OCI-LY1 (cell line): ENCODE data around the gene ZBTB16.

ENCODE experiments used
- H2AFZ ChIP-seq: fragments of 200-600 bp; sonication (generic), shearing (Covaris generic); 2 replicates; pipeline ENCODE4 v1.6.0; 2014; ENCODE audit warnings: antibody characterized with exemption, mild to moderate bottlenecking, low read length
- H3F3A ChIP-seq: fragments of 200-600 bp; sonication (generic), shearing (Covaris generic); 2 replicates; pipeline ENCODE4 v1.6.0; 2014; ENCODE audit warnings: mild to moderate bottlenecking, antibody characterized with exemption, low read length, moderate library complexity; ENCODE audit not compliant: insufficient read depth
- H3K27ac ChIP-seq: fragments of 200-600 bp; sonication (generic); 2 replicates; pipeline ENCODE4 v1.5.1; 2014; ENCODE audit warnings: low read length, mixed run types, mild to moderate bottlenecking, low read depth; ENCODE audit not compliant: poor library complexity, severe bottlenecking
- H3K27me3 ChIP-seq: fragments of 200-600 bp; sonication (generic); 2 replicates; pipeline ENCODE4 v1.6.0; 2014; ENCODE audit warnings: antibody characterized with exemption, mild to moderate bottlenecking, low read length, moderate library complexity; ENCODE audit not compliant: insufficient read depth
- H3K36me3 ChIP-seq: fragments of 200-600 bp; sonication (generic); 2 replicates; pipeline ENCODE4 v1.6.1; 2014; ENCODE audit warnings: mild to moderate bottlenecking, antibody characterized with exemption, low read length, moderate library complexity, mixed read lengths; ENCODE audit not compliant: insufficient read depth
- H3K4me1 ChIP-seq: fragments of 200-600 bp; sonication (generic); 2 replicates; pipeline ENCODE4 v1.5.1; 2014; ENCODE audit warnings: mild to moderate bottlenecking, low read length, moderate library complexity; ENCODE audit not compliant: insufficient read depth, severe bottlenecking
- H3K4me2 ChIP-seq: fragments of 200-600 bp; sonication (generic), shearing (Covaris generic); 2 replicates; pipeline ENCODE4 v1.6.1; 2014; ENCODE audit warnings: low read length
- H3K4me3 ChIP-seq: fragments of 200-600 bp; sonication (generic); 2 replicates; pipeline ENCODE4 v1.5.1; 2014; ENCODE audit warnings: low read length, low read depth, mild to moderate bottlenecking, mixed read lengths; ENCODE audit not compliant: poor library complexity, severe bottlenecking
- H3K79me2 ChIP-seq: fragments of 200-600 bp; shearing (Covaris generic); 2 replicates; pipeline ENCODE4 v1.6.1; 2016; ENCODE audit warnings: mixed run types, low read length, mixed read lengths; ENCODE audit not compliant: insufficient read depth
- H3K9ac ChIP-seq: fragments of 200-600 bp; sonication (generic), shearing (Covaris generic); 2 replicates; pipeline ENCODE4 v1.6.1; 2014; ENCODE audit warnings: mild to moderate bottlenecking, low read length, mixed read lengths
- H3K9me2 ChIP-seq: fragments of 200-600 bp; sonication (generic), shearing (Covaris generic); 2 replicates; pipeline ENCODE4 v1.6.1; 2014; ENCODE audit warnings: low read depth, mild to moderate bottlenecking, low read length, mixed read lengths
- H3K9me3 ChIP-seq: fragments of 200-600 bp; shearing (Covaris generic); 2 replicates; pipeline ENCODE4 v1.6.1; 2014; ENCODE audit warnings: low read length, mixed read lengths
- H4K20me1 ChIP-seq: fragments of 200-600 bp; sonication (generic), shearing (Covaris generic); 2 replicates; pipeline ENCODE4 v1.6.0; 2016; ENCODE audit warnings: mild to moderate bottlenecking, low read length; ENCODE audit not compliant: insufficient read depth
- CTCF ChIP-seq: fragments of 200-600 bp; sonication (generic), shearing (Covaris generic); IDR thresholded peaks from 2 replicates; pipeline ENCODE4 v1.5.1; 2017; ENCODE audit warnings: mild to moderate bottlenecking, antibody characterized with exemption, low read length, moderate library complexity, mixed read lengths
- EZH2 ChIP-seq: fragments of 200-600 bp; sonication (generic), shearing (Covaris generic); IDR thresholded peaks from 2 replicates; pipeline ENCODE4 v1.8.0; 2017; ENCODE audit warnings: borderline replicate concordance, mixed run types, mild to moderate bottlenecking, antibody characterized with exemption, low read length, moderate library complexity, mixed read lengths

The ZBTB16 gene

GRCh38 chr11:114208377-114208776 lies 148.9 kb downstream of the ZBTB16 start:
- Histone ChIP-seq H3K27ac (no peak overlapping the region), H3K79me2 (no peaks in the 10 kb centered on the region), H3K9ac (no peak overlapping the region), H4K20me1 (no peaks in the 10 kb centered on the region), H3K4me2 (no peak overlapping the region), H2AFZ (no peak overlapping the region), H3K4me3 (no peak overlapping the region), H3K36me3 (no peaks in the 10 kb centered on the region), H3F3A (no peaks in the 10 kb centered on the region), H3K4me1 (no peaks in the 10 kb centered on the region), H3K9me2 (no peaks in the 10 kb centered on the region), H3K9me3 (no peaks in the 10 kb centered on the region), H3K27me3 (no peaks in the 10 kb centered on the region)
- TF ChIP-seq CTCF, result no peak
- no peak for TF ChIP-seq EZH2

- no peak overlapping the region for H3K27ac ChIP-seq
- TF ChIP-seq EZH2 (no peak), CTCF (no peak)
- no peaks in the 10 kb centered on the region for H3K9me3 ChIP-seq
- H3K9me2 ChIP-seq, result no peaks in the 10 kb centered on the region
- no peaks in the 10 kb centered on the region for H3K79me2 ChIP-seq
- no peak overlapping the region for H3K4me3 ChIP-seq
- H3K4me2 ChIP-seq, result no peak overlapping the region
- H3K36me3 ChIP-seq, result no peaks in the 10 kb centered on the region
- no peaks in the 10 kb centered on the region for H3K27me3 ChIP-seq
- no peaks in the 10 kb centered on the region for H4K20me1 ChIP-seq
- no peak overlapping the region for H3K9ac ChIP-seq
- H3F3A ChIP-seq, result no peaks in the 10 kb centered on the region
- H3K4me1 ChIP-seq, result no peaks in the 10 kb centered on the region
- H2AFZ ChIP-seq, result no peak overlapping the region
Observed at GRCh38 chr11:114209343-114209742, 149.8 kb downstream of the ZBTB16 start.

- H3K9me2 ChIP-seq, result no peaks in the 10 kb centered on the region
- TF ChIP-seq EZH2 (no peak), CTCF (no peak)
- no peak overlapping the region for H3K4me3 ChIP-seq
- no peaks in the 10 kb centered on the region for H3K36me3 ChIP-seq
- H3K27ac ChIP-seq, result no peak overlapping the region
- no peaks in the 10 kb centered on the region for H3K4me1 ChIP-seq
- H3K4me2 ChIP-seq, result no peak overlapping the region
- H4K20me1 ChIP-seq, result no peaks in the 10 kb centered on the region
- H3K9ac ChIP-seq, result no peak overlapping the region
- no peaks in the 10 kb centered on the region for H3K27me3 ChIP-seq
- H3K79me2 ChIP-seq, result no peaks in the 10 kb centered on the region
- H2AFZ ChIP-seq, result no peak overlapping the region
- no peaks in the 10 kb centered on the region for H3F3A ChIP-seq
- H3K9me3 ChIP-seq, result no peaks in the 10 kb centered on the region
Observed at GRCh38 chr11:114209904-114210303, 150.4 kb downstream of the ZBTB16 start.
